WTC11 (cell line): ENCODE measurements around the gene REX1BD. TPM values are rescaled to one million over a fixed set of nuclear protein-coding genes. Genes with fewer than 3 reads are reported as not detected.

Source experiments
- FOXP1 ChIP-seq: sonication (generic); formaldehyde crosslinking; IDR thresholded peaks from 2 replicates; pipeline ENCODE4 v1.8.0; 2022; ENCODE audit warnings: missing genetic modification reagents, mild to moderate bottlenecking, moderate library complexity, borderline replicate concordance
- FOXP4 ChIP-seq: sonication (generic); formaldehyde crosslinking; IDR thresholded peaks from 2 replicates; pipeline ENCODE4 v1.8.0; 2022; ENCODE audit warnings: mild to moderate bottlenecking, missing genetic modification reagents
- GABPB1 ChIP-seq: sonication (generic); formaldehyde crosslinking; IDR thresholded peaks from 2 replicates; pipeline ENCODE4 v1.8.1; 2023; ENCODE audit warnings: mild to moderate bottlenecking, missing genetic modification reagents
- IRF1 ChIP-seq: sonication (generic); formaldehyde crosslinking; IDR thresholded peaks from 2 replicates; pipeline ENCODE4 v1.8.0; 2023; ENCODE audit warnings: missing genetic modification reagents
- PRDM15 ChIP-seq: sonication (generic); formaldehyde crosslinking; IDR thresholded peaks from 2 replicates; pipeline ENCODE4 v1.8.0; 2022; ENCODE audit warnings: missing genetic modification reagents
- PRRX2 ChIP-seq: fragments of 250-450 bp; sonication (Bioruptor Pico); IDR thresholded peaks from 2 replicates; pipeline ENCODE4 v1.8.0; 2021; ENCODE audit warnings: mild to moderate bottlenecking
- SOX15 ChIP-seq: fragments of 250-450 bp; sonication (Bioruptor Pico); IDR thresholded peaks from 2 replicates; pipeline ENCODE4 v1.9.0; 2021; ENCODE audit warnings: mild to moderate bottlenecking
- total RNA-seq: library from RNA; stranded (reverse); gene quantifications from 3 replicates; pipeline ENCODE4 v1.2.3, GENCODE V29; 2021
- TF ChIP-seq, protein P1 (sequence below): sonication (generic); formaldehyde crosslinking; conservative IDR thresholded peaks from 2 replicates; pipeline ENCODE4 v1.8.1; 2022; ENCODE audit warnings: mild to moderate bottlenecking, missing genetic modification reagents
- TF ChIP-seq, protein P2 (sequence below): sonication (generic); formaldehyde crosslinking; IDR thresholded peaks from 2 replicates; pipeline ENCODE4 v1.8.1; 2023; ENCODE audit warnings: mild to moderate bottlenecking, missing genetic modification reagents, moderate library complexity
- TF ChIP-seq, protein P3 (sequence below): sonication (generic); formaldehyde crosslinking; IDR thresholded peaks from 2 replicates; pipeline ENCODE4 v1.8.1; 2023; ENCODE audit warnings: mild to moderate bottlenecking, missing genetic modification reagents
- TF ChIP-seq, protein P4 (sequence below): sonication (generic); formaldehyde crosslinking; IDR thresholded peaks from 2 replicates; pipeline ENCODE4 v1.8.0; 2023; ENCODE audit warnings: missing genetic modification reagents, mild to moderate bottlenecking, borderline replicate concordance
- TF ChIP-seq, protein P5 (sequence below): fragments of 250-450 bp; sonication (Bioruptor Pico); IDR thresholded peaks from 2 replicates; pipeline ENCODE4 v1.9.0; 2021; ENCODE audit warnings: mild to moderate bottlenecking, borderline replicate concordance

REX1BD gene
- total RNA-seq, 1 experiment from 2014 or later = 90.2 TPM

DNA sequence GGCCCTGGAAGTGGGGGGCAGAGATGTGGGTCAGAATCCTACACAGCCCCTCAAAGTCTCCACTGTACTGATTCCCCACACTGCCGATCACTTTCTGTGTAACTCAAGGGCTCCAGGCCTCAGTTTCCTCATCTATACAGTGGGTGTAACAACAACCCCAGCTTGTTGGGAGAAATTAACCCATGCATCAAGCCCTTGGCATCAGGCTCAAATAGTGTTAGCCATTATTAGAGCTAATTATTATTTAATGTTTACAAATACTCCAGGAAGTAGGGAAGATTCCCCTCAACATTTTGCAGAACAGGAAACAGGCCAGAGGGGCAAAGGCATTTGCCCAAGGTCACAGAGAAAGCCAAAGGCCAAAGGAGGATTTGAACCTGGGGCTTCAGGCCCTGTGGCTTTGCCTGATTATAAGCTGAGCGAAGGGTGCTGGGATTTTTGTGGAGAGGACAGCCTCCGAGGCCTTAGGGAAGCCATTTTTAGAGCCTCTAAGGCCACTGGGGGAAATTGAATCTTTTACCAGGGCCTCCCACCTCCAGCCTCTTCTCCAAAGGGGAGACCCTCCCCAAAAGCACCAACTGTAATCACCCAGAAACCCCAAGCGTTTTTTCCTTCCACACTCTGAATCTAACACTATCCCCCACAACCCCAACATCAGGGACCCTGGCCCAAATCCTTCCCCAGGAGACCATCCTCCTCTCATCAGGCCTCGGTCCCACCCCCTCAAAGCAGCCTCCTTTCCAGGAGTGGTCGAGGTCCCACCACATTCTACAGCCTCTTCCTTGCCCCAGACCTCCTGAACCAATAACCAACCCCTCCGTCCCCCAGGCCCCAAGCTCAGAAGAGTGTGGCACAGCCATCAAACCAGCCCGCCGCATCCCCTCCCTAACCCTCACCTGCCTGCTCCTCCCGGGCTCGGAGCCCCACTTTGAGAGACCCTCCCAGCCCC lies 46.3 kb upstream of the REX1BD start (continued):
- TF ChIP-seq FOXP1 (CRISPR knock-in tag) = no peak
- TF ChIP-seq, protein P1, sequence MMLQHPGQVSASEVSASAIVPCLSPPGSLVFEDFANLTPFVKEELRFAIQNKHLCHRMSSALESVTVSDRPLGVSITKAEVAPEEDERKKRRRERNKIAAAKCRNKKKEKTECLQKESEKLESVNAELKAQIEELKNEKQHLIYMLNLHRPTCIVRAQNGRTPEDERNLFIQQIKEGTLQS (CRISPR knock-in tag) = no peak
- TF ChIP-seq PRRX2 (CRISPR knock-in tag) = no peak
- TF ChIP-seq, protein P2, sequence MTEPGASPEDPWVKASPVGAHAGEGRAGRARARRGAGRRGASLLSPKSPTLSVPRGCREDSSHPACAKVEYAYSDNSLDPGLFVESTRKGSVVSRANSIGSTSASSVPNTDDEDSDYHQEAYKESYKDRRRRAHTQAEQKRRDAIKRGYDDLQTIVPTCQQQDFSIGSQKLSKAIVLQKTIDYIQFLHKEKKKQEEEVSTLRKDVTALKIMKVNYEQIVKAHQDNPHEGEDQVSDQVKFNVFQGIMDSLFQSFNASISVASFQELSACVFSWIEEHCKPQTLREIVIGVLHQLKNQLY (CRISPR knock-in tag) = no peak
- TF ChIP-seq, protein P3, sequence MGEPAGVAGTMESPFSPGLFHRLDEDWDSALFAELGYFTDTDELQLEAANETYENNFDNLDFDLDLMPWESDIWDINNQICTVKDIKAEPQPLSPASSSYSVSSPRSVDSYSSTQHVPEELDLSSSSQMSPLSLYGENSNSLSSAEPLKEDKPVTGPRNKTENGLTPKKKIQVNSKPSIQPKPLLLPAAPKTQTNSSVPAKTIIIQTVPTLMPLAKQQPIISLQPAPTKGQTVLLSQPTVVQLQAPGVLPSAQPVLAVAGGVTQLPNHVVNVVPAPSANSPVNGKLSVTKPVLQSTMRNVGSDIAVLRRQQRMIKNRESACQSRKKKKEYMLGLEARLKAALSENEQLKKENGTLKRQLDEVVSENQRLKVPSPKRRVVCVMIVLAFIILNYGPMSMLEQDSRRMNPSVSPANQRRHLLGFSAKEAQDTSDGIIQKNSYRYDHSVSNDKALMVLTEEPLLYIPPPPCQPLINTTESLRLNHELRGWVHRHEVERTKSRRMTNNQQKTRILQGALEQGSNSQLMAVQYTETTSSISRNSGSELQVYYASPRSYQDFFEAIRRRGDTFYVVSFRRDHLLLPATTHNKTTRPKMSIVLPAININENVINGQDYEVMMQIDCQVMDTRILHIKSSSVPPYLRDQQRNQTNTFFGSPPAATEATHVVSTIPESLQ (CRISPR knock-in tag) = no peak
- TF ChIP-seq PRDM15 (CRISPR knock-in tag) = no peak
- no peak for TF ChIP-seq IRF1 (CRISPR knock-in tag)
- no peak for TF ChIP-seq SOX15
- TF ChIP-seq GABPB1 (CRISPR knock-in tag) = no peak
- TF ChIP-seq FOXP4 = no peak
- TF ChIP-seq, protein P4, sequence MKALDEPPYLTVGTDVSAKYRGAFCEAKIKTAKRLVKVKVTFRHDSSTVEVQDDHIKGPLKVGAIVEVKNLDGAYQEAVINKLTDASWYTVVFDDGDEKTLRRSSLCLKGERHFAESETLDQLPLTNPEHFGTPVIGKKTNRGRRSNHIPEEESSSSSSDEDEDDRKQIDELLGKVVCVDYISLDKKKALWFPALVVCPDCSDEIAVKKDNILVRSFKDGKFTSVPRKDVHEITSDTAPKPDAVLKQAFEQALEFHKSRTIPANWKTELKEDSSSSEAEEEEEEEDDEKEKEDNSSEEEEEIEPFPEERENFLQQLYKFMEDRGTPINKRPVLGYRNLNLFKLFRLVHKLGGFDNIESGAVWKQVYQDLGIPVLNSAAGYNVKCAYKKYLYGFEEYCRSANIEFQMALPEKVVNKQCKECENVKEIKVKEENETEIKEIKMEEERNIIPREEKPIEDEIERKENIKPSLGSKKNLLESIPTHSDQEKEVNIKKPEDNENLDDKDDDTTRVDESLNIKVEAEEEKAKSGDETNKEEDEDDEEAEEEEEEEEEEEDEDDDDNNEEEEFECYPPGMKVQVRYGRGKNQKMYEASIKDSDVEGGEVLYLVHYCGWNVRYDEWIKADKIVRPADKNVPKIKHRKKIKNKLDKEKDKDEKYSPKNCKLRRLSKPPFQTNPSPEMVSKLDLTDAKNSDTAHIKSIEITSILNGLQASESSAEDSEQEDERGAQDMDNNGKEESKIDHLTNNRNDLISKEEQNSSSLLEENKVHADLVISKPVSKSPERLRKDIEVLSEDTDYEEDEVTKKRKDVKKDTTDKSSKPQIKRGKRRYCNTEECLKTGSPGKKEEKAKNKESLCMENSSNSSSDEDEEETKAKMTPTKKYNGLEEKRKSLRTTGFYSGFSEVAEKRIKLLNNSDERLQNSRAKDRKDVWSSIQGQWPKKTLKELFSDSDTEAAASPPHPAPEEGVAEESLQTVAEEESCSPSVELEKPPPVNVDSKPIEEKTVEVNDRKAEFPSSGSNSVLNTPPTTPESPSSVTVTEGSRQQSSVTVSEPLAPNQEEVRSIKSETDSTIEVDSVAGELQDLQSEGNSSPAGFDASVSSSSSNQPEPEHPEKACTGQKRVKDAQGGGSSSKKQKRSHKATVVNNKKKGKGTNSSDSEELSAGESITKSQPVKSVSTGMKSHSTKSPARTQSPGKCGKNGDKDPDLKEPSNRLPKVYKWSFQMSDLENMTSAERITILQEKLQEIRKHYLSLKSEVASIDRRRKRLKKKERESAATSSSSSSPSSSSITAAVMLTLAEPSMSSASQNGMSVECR = no peak
- TF ChIP-seq, protein P5, sequence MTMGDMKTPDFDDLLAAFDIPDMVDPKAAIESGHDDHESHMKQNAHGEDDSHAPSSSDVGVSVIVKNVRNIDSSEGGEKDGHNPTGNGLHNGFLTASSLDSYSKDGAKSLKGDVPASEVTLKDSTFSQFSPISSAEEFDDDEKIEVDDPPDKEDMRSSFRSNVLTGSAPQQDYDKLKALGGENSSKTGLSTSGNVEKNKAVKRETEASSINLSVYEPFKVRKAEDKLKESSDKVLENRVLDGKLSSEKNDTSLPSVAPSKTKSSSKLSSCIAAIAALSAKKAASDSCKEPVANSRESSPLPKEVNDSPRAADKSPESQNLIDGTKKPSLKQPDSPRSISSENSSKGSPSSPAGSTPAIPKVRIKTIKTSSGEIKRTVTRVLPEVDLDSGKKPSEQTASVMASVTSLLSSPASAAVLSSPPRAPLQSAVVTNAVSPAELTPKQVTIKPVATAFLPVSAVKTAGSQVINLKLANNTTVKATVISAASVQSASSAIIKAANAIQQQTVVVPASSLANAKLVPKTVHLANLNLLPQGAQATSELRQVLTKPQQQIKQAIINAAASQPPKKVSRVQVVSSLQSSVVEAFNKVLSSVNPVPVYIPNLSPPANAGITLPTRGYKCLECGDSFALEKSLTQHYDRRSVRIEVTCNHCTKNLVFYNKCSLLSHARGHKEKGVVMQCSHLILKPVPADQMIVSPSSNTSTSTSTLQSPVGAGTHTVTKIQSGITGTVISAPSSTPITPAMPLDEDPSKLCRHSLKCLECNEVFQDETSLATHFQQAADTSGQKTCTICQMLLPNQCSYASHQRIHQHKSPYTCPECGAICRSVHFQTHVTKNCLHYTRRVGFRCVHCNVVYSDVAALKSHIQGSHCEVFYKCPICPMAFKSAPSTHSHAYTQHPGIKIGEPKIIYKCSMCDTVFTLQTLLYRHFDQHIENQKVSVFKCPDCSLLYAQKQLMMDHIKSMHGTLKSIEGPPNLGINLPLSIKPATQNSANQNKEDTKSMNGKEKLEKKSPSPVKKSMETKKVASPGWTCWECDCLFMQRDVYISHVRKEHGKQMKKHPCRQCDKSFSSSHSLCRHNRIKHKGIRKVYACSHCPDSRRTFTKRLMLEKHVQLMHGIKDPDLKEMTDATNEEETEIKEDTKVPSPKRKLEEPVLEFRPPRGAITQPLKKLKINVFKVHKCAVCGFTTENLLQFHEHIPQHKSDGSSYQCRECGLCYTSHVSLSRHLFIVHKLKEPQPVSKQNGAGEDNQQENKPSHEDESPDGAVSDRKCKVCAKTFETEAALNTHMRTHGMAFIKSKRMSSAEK = no peak
